OCI-LY1 (cell line): ENCODE data around the gene SLC25A26.

Experiments
- H2AFZ ChIP-seq: fragments of 200-600 bp; sonication (generic), shearing (Covaris generic); 2 replicates; pipeline ENCODE4 v1.6.0; 2014; ENCODE audit warnings: antibody characterized with exemption, mild to moderate bottlenecking, low read length
- H3F3A ChIP-seq: fragments of 200-600 bp; sonication (generic), shearing (Covaris generic); 2 replicates; pipeline ENCODE4 v1.6.0; 2014; ENCODE audit warnings: mild to moderate bottlenecking, antibody characterized with exemption, low read length, moderate library complexity; ENCODE audit not compliant: insufficient read depth
- H3K27ac ChIP-seq: fragments of 200-600 bp; sonication (generic); 2 replicates; pipeline ENCODE4 v1.5.1; 2014; ENCODE audit warnings: low read length, mixed run types, mild to moderate bottlenecking, low read depth; ENCODE audit not compliant: poor library complexity, severe bottlenecking
- H3K27me3 ChIP-seq: fragments of 200-600 bp; sonication (generic); 2 replicates; pipeline ENCODE4 v1.6.0; 2014; ENCODE audit warnings: antibody characterized with exemption, mild to moderate bottlenecking, low read length, moderate library complexity; ENCODE audit not compliant: insufficient read depth
- H3K36me3 ChIP-seq: fragments of 200-600 bp; sonication (generic); 2 replicates; pipeline ENCODE4 v1.6.1; 2014; ENCODE audit warnings: mild to moderate bottlenecking, antibody characterized with exemption, low read length, moderate library complexity, mixed read lengths; ENCODE audit not compliant: insufficient read depth
- H3K4me1 ChIP-seq: fragments of 200-600 bp; sonication (generic); 2 replicates; pipeline ENCODE4 v1.5.1; 2014; ENCODE audit warnings: mild to moderate bottlenecking, low read length, moderate library complexity; ENCODE audit not compliant: insufficient read depth, severe bottlenecking
- H3K4me2 ChIP-seq: fragments of 200-600 bp; sonication (generic), shearing (Covaris generic); 2 replicates; pipeline ENCODE4 v1.6.1; 2014; ENCODE audit warnings: low read length
- H3K4me3 ChIP-seq: fragments of 200-600 bp; sonication (generic); 2 replicates; pipeline ENCODE4 v1.5.1; 2014; ENCODE audit warnings: low read length, low read depth, mild to moderate bottlenecking, mixed read lengths; ENCODE audit not compliant: poor library complexity, severe bottlenecking
- H3K79me2 ChIP-seq: fragments of 200-600 bp; shearing (Covaris generic); 2 replicates; pipeline ENCODE4 v1.6.1; 2016; ENCODE audit warnings: mixed run types, low read length, mixed read lengths; ENCODE audit not compliant: insufficient read depth
- H3K9ac ChIP-seq: fragments of 200-600 bp; sonication (generic), shearing (Covaris generic); 2 replicates; pipeline ENCODE4 v1.6.1; 2014; ENCODE audit warnings: mild to moderate bottlenecking, low read length, mixed read lengths
- H3K9me2 ChIP-seq: fragments of 200-600 bp; sonication (generic), shearing (Covaris generic); 2 replicates; pipeline ENCODE4 v1.6.1; 2014; ENCODE audit warnings: low read depth, mild to moderate bottlenecking, low read length, mixed read lengths
- H3K9me3 ChIP-seq: fragments of 200-600 bp; shearing (Covaris generic); 2 replicates; pipeline ENCODE4 v1.6.1; 2014; ENCODE audit warnings: low read length, mixed read lengths
- H4K20me1 ChIP-seq: fragments of 200-600 bp; sonication (generic), shearing (Covaris generic); 2 replicates; pipeline ENCODE4 v1.6.0; 2016; ENCODE audit warnings: mild to moderate bottlenecking, low read length; ENCODE audit not compliant: insufficient read depth
- CTCF ChIP-seq: fragments of 200-600 bp; sonication (generic), shearing (Covaris generic); IDR thresholded peaks from 2 replicates; pipeline ENCODE4 v1.5.1; 2017; ENCODE audit warnings: mild to moderate bottlenecking, antibody characterized with exemption, low read length, moderate library complexity, mixed read lengths
- EZH2 ChIP-seq: fragments of 200-600 bp; sonication (generic), shearing (Covaris generic); IDR thresholded peaks from 2 replicates; pipeline ENCODE4 v1.8.0; 2017; ENCODE audit warnings: borderline replicate concordance, mixed run types, mild to moderate bottlenecking, antibody characterized with exemption, low read length, moderate library complexity, mixed read lengths

The SLC25A26 gene

DNA sequence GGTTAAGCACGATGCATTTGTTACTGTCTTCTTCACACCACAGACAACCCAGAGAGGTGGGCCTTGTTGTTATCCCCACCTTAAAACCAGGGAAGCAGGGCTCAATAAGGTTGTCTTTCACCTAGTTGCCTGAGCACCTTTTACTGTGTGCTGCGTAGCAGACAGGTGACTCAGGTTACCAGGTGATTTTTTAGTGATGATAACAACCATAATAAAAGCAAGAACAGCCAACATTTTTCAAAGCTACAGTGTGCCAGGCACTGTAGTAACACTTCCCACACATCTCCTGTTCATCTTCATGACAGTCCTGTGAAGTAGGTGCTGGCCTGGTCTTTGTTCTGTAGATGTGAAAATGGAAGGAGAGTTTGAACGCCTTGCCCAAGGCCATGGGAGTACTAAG, 132.2 kb downstream of the SLC25A26 start:
- H3K27me3 ChIP-seq: no peaks in the 10 kb centered on the region
- no peak overlapping the region for H3K9ac ChIP-seq
- TF ChIP-seq CTCF: no peak
- no peak for TF ChIP-seq EZH2
- H3K27ac ChIP-seq: no peak overlapping the region
- H4K20me1 ChIP-seq: no peaks in the 10 kb centered on the region
- no peaks in the 10 kb centered on the region for H3K4me1 ChIP-seq
- H3F3A ChIP-seq: no peaks in the 10 kb centered on the region
- H2AFZ ChIP-seq: no peak overlapping the region
- no peaks in the 10 kb centered on the region for H3K79me2 ChIP-seq
- H3K9me3 ChIP-seq: no peaks in the 10 kb centered on the region
- no peaks in the 10 kb centered on the region for H3K36me3 ChIP-seq
- H3K4me2 ChIP-seq: no peak overlapping the region
- no peak overlapping the region for H3K4me3 ChIP-seq
- H3K9me2 ChIP-seq: no peaks in the 10 kb centered on the region

GRCh38 chr3:66353530-66353929, 132.7 kb downstream of the SLC25A26 start:
- TF ChIP-seq CTCF: no peak
- no peak for TF ChIP-seq EZH2
- no peak overlapping the region for H3K4me2 ChIP-seq
- H3K36me3 ChIP-seq: no peaks in the 10 kb centered on the region
- no peaks in the 10 kb centered on the region for H3K4me1 ChIP-seq
- no peaks in the 10 kb centered on the region for H3K9me2 ChIP-seq
- H3K27ac ChIP-seq: no peak overlapping the region
- no peak overlapping the region for H3K4me3 ChIP-seq
- no peak overlapping the region for H3K9ac ChIP-seq
- H2AFZ ChIP-seq: no peak overlapping the region
- no peaks in the 10 kb centered on the region for H3K27me3 ChIP-seq
- no peaks in the 10 kb centered on the region for H3K9me3 ChIP-seq
- H3K79me2 ChIP-seq: no peaks in the 10 kb centered on the region
- no peaks in the 10 kb centered on the region for H3F3A ChIP-seq
- no peaks in the 10 kb centered on the region for H4K20me1 ChIP-seq

- TF ChIP-seq EZH2 (no peak), CTCF (no peak)
- Histone ChIP-seq H3K9me3 (no peaks in the 10 kb centered on the region), H3F3A (no peaks in the 10 kb centered on the region), H3K27ac (no peak overlapping the region), H3K4me1 (no peaks in the 10 kb centered on the region), H3K27me3 (no peaks in the 10 kb centered on the region), H3K4me2 (no peak overlapping the region), H4K20me1 (no peaks in the 10 kb centered on the region), H3K9me2 (no peaks in the 10 kb centered on the region), H3K4me3 (no peak overlapping the region), H3K79me2 (no peaks in the 10 kb centered on the region), H3K36me3 (no peaks in the 10 kb centered on the region), H3K9ac (no peak overlapping the region), H2AFZ (no peak overlapping the region)
Observed at GRCh38 chr3:66354001-66354400, 133.2 kb downstream of the SLC25A26 start.
